Testis (tissue), 2 donors: Measurements from ENCODE around the gene CETN1.

ENCODE experiments used
- POLR2A ChIP-seq: fragments of 450-650 bp; IDR thresholded peaks from one replicate; pipeline ENCODE4 v1.6.1; 2017; ENCODE audit warnings: antibody characterized with exemption, mild to moderate bottlenecking, moderate library complexity
- TF ChIP-seq, protein P1 (sequence below), 3 experiments: fragments of 450-650 bp in 2 of 3; fragments of 200-600 bp in 1 of 3; sonication (generic) in 1 of 3; IDR thresholded peaks; one replicate each; pipeline ENCODE4 v1.5.1; 2016 to 2019; ENCODE audit warnings: antibody characterized with exemption in 3 of 3, mild to moderate bottlenecking in 2 of 3, moderate library complexity in 1 of 3

DNA sequence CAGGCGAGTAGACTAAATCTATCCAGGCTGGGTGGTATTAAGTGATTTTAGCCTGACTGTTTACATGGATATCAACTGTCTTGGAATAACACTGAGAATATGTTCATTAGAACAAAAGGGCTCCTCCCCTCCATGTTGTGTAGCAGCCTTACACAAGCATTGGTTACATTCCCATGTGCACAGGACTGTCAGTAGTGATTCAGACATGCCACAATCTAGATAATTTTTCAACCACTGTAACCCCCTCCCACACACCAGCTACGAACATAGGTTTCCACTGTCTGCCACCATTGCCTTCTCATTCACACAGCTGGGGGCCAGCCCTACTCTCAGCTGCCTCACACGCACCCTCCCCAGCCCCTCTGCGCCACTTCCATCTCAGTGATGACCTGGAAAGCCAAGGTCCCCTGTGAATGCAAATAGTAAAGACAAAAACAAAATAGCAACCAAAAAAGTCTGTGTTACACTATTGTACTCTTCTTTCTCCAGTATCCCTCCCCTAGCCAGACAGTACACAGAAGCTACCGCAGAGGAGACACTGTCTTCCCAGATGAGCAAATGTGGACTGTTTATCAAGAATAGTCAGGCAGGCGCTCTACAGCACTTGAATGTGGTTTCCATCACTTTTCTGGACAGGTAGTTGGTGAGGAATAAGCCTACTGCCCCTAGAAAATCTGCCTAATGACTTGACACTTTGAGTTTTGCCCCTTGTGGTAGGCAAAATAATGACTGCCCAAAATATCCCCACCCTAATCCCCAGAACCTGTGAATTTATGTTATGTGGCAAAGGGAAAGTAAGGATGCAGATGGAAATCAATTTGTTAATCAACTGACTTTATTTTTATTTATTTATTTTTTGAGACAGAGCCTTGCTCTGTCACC is 49.3 kb downstream of the CETN1 start:
- TF ChIP-seq, protein P1, sequence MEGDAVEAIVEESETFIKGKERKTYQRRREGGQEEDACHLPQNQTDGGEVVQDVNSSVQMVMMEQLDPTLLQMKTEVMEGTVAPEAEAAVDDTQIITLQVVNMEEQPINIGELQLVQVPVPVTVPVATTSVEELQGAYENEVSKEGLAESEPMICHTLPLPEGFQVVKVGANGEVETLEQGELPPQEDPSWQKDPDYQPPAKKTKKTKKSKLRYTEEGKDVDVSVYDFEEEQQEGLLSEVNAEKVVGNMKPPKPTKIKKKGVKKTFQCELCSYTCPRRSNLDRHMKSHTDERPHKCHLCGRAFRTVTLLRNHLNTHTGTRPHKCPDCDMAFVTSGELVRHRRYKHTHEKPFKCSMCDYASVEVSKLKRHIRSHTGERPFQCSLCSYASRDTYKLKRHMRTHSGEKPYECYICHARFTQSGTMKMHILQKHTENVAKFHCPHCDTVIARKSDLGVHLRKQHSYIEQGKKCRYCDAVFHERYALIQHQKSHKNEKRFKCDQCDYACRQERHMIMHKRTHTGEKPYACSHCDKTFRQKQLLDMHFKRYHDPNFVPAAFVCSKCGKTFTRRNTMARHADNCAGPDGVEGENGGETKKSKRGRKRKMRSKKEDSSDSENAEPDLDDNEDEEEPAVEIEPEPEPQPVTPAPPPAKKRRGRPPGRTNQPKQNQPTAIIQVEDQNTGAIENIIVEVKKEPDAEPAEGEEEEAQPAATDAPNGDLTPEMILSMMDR (IDR thresholded peaks at IDR 0.05), result peak in 1 of 3 experiments; percentile 22
- TF ChIP-seq POLR2A, result no peak
